Mesodermal cell (in vitro differentiated cells): ENCODE measurements around the gene HS1BP3.

Experiments used
- H3K27ac ChIP-seq: 2 replicates; pipeline ENCODE4 v1.7.0; 2013; ENCODE audit warnings: mild to moderate bottlenecking, low read depth, low read length, moderate library complexity; ENCODE audit not compliant: severe bottlenecking
- H3K36me3 ChIP-seq: 2 replicates; pipeline ENCODE4 v1.7.1; 2013; ENCODE audit warnings: mild to moderate bottlenecking, low read length, moderate library complexity; ENCODE audit not compliant: control insufficient read depth, insufficient read depth
- H3K4me1 ChIP-seq: one replicate; pipeline ENCODE4 v1.7.1; 2013; ENCODE audit warnings: mild to moderate bottlenecking, low read length; ENCODE audit not compliant: insufficient read depth, control insufficient read depth, poor library complexity, severe bottlenecking
- H3K4me3 ChIP-seq: 2 replicates; pipeline ENCODE4 v1.7.0; 2013; ENCODE audit warnings: low read length, control low read depth, mild to moderate bottlenecking; ENCODE audit not compliant: insufficient read depth, poor library complexity, severe bottlenecking; ENCODE audit errors: extremely low read depth
- H3K9me3 ChIP-seq: 2 replicates; pipeline ENCODE4 v1.7.1; 2013; ENCODE audit warnings: mild to moderate bottlenecking, low read length, moderate library complexity; ENCODE audit not compliant: control insufficient read depth
- WGBS, 2 experiments: methylation state at CpG; one replicate each; pipeline ENCODE4 v1.1.5; 2013; ENCODE audit warnings: missing lambda C conversion rate in 2 of 2; ENCODE audit not compliant: insufficient coverage in 2 of 2; 5-methylcytosine and 5-hydroxymethylcytosine counted together

Gene HS1BP3

GRCh38 chr2:20626698-20627513, 24.0 kb downstream of the HS1BP3 start:
- 94 to 95% methylated on average over 15 to 17 of the region's 20 CpGs for WGBS, 2 experiments
- H3K36me3 ChIP-seq = peaks cover 18% of the 10 kb centered on the region
- H3K27ac ChIP-seq = no peak overlapping the region
- H3K4me1 ChIP-seq = peaks cover 12% of the 10 kb centered on the region
- no peaks in the 10 kb centered on the region for H3K9me3 ChIP-seq
- no peak overlapping the region for H3K4me3 ChIP-seq

- H3K9me3 ChIP-seq = no peaks in the 10 kb centered on the region
- peaks cover 19% of the 10 kb centered on the region for H3K36me3 ChIP-seq
- H3K4me1 ChIP-seq = peaks cover 12% of the 10 kb centered on the region
- WGBS, 2 experiments = 100% methylated on average over 1 of the region's 2 CpGs
- H3K27ac ChIP-seq = no peak overlapping the region
- no peak overlapping the region for H3K4me3 ChIP-seq
Observed at GRCh38 chr2:20626392-20626697, 24.6 kb downstream of the HS1BP3 start.

- peaks cover 19% of the 10 kb centered on the region for H3K36me3 ChIP-seq
- H3K4me3 ChIP-seq = no peak overlapping the region
- WGBS, 2 experiments = 91 to 93% methylated on average over 11 to 15 of the region's 19 CpGs
- peaks cover 12% of the 10 kb centered on the region for H3K4me1 ChIP-seq
- H3K27ac ChIP-seq = no peak overlapping the region
- H3K9me3 ChIP-seq = no peaks in the 10 kb centered on the region
Observed at GRCh38 chr2:20625491-20626391, 25.2 kb downstream of the HS1BP3 start.

- H3K4me1 ChIP-seq = peaks cover 12% of the 10 kb centered on the region
- no peak overlapping the region for H3K27ac ChIP-seq
- H3K36me3 ChIP-seq = peaks cover 24% of the 10 kb centered on the region
- WGBS, 2 experiments = 88 to 94% methylated on average over 9 to 11 of the region's 11 CpGs
- H3K9me3 ChIP-seq = no peaks in the 10 kb centered on the region
- no peak overlapping the region for H3K4me3 ChIP-seq
Observed at GRCh38 chr2:20624884-20625485, 25.9 kb downstream of the HS1BP3 start.

- H3K9me3 ChIP-seq = no peaks in the 10 kb centered on the region
Observed at GRCh38 chr2:20624156-20624883, 26.6 kb downstream of the HS1BP3 start.

GRCh38 chr2:20623741-20624155, 27.1 kb downstream of the HS1BP3 start:
- Histone ChIP-seq H3K4me3 (no peak overlapping the region), H3K36me3 (peaks cover 28% of the 10 kb centered on the region), H3K9me3 (no peaks in the 10 kb centered on the region), H3K4me1 (peaks cover 20% of the 10 kb centered on the region), H3K27ac (no peak overlapping the region)
- WGBS, 2 experiments = 90 to 97% methylated on average over 5 to 7 of the region's 7 CpGs

More at GRCh38 chr2:20624156-20624883, 26.6 kb downstream of the HS1BP3 start:
- Histone ChIP-seq H3K27ac (no peak overlapping the region), H3K4me3 (no peak overlapping the region), H3K36me3 (peaks cover 24% of the 10 kb centered on the region), H3K4me1 (peaks cover 17% of the 10 kb centered on the region)
- 89 to 91% methylated on average over 16 to 18 of the region's 20 CpGs for WGBS, 2 experiments

GRCh38 chr2:20623241-20623640, 27.7 kb downstream of the HS1BP3 start:
- Histone ChIP-seq H3K9me3 (no peaks in the 10 kb centered on the region), H3K4me3 (no peak overlapping the region), H3K27ac (no peak overlapping the region), H3K36me3 (peaks cover 28% of the 10 kb centered on the region), H3K4me1 (peaks cover 22% of the 10 kb centered on the region)
- WGBS, 2 experiments = 81 to 97% methylated on average over 6 to 9 of the region's 10 CpGs

- H3K36me3 ChIP-seq = peaks cover 28% of the 10 kb centered on the region
- WGBS, 2 experiments = 91 to 95% methylated on average over 9 to 10 of the region's 10 CpGs
- no peaks in the 10 kb centered on the region for H3K9me3 ChIP-seq
- peaks cover 27% of the 10 kb centered on the region for H3K4me1 ChIP-seq
- H3K27ac ChIP-seq = no peak overlapping the region
- H3K4me3 ChIP-seq = no peak overlapping the region
Observed at GRCh38 chr2:20622731-20623130, 28.2 kb downstream of the HS1BP3 start.

GRCh38 chr2:20622296-20622686, 28.6 kb downstream of the HS1BP3 start:
- Histone ChIP-seq H3K9me3 (no peaks in the 10 kb centered on the region), H3K4me1 (peaks cover 28% of the 10 kb centered on the region), H3K36me3 (peaks cover 28% of the 10 kb centered on the region), H3K4me3 (no peak overlapping the region), H3K27ac (no peak overlapping the region)
- WGBS, 2 experiments = 94 to 96% methylated on average over 8 to 11 of the region's 11 CpGs
